Astrocyte (in vitro differentiated cells and primary cell): ENCODE results near the gene AVL9. TPM values are rescaled to one million over a fixed set of nuclear protein-coding genes. Genes with fewer than 3 reads are reported as not detected.

Experiments used
- DNase-seq: peaks from one replicate; pipeline ENCODE4 v3.0.0-alpha.2; 2010; ENCODE audit warnings: low read depth
- FAIRE-seq: peaks from 2 replicates; lab custom pipeline; 2011; peaks lifted over from hg19 to GRCh38; lab: Jason Lieb, UNC
- H2AFZ ChIP-seq: 2 replicates; pipeline ENCODE4 v1.6.0; 2012; ENCODE audit warnings: low read depth, low read length, inconsistent platforms
- H3K27ac ChIP-seq: 2 replicates; pipeline ENCODE4 v1.5.1; 2011; ENCODE audit warnings: low read depth, low read length, inconsistent platforms
- H3K27me3 ChIP-seq: 2 replicates; pipeline ENCODE4 v1.6.0; 2011; ENCODE audit warnings: low read length, inconsistent platforms; ENCODE audit not compliant: insufficient read depth
- H3K36me3 ChIP-seq: 2 replicates; pipeline ENCODE4 v1.5.1; 2011; ENCODE audit warnings: low read length, inconsistent platforms; ENCODE audit not compliant: insufficient read depth
- H3K4me1 ChIP-seq: 2 replicates; pipeline ENCODE4 v1.5.1; 2011; ENCODE audit warnings: low read length, inconsistent platforms; ENCODE audit not compliant: insufficient read depth
- H3K4me2 ChIP-seq: 2 replicates; pipeline ENCODE4 v1.6.0; 2012; ENCODE audit warnings: low read length, inconsistent platforms
- H3K4me3 ChIP-seq: 2 replicates; pipeline ENCODE4 v1.5.1; 2011; ENCODE audit warnings: low read depth, mild to moderate bottlenecking, low read length, inconsistent platforms; ENCODE audit not compliant: insufficient read depth
- H3K79me2 ChIP-seq: 2 replicates; pipeline ENCODE4 v1.6.0; 2012; ENCODE audit warnings: mild to moderate bottlenecking, low read length, inconsistent platforms; ENCODE audit not compliant: insufficient read depth
- H3K9ac ChIP-seq: 2 replicates; pipeline ENCODE4 v1.6.0; 2012; ENCODE audit warnings: mild to moderate bottlenecking, low read length, inconsistent platforms
- H3K9me3 ChIP-seq: 2 replicates; pipeline ENCODE4 v1.5.1; 2012; ENCODE audit warnings: low read depth, mild to moderate bottlenecking, low read length, inconsistent platforms; ENCODE audit not compliant: insufficient read depth
- H4K20me1 ChIP-seq: 2 replicates; pipeline ENCODE4 v1.6.0; 2012; ENCODE audit warnings: low read length, inconsistent platforms; ENCODE audit not compliant: insufficient read depth
- H3K27ac Mint-ChIP-seq: one replicate; pipeline ENCODE4 v1.8.0; 2021; ENCODE audit warnings: mild to moderate bottlenecking, mixed read lengths; ENCODE audit not compliant: unreplicated experiment
- H3K27me3 Mint-ChIP-seq: one replicate; pipeline ENCODE4 v1.8.0; 2021; ENCODE audit warnings: low read depth, mixed read lengths; ENCODE audit not compliant: unreplicated experiment
- H3K36me3 Mint-ChIP-seq: one replicate; pipeline ENCODE4 v1.8.0; 2021; ENCODE audit warnings: low read depth, mixed read lengths; ENCODE audit not compliant: unreplicated experiment
- H3K4me1 Mint-ChIP-seq: one replicate; pipeline ENCODE4 v1.8.0; 2021; ENCODE audit warnings: low read depth, mixed read lengths; ENCODE audit not compliant: unreplicated experiment
- H3K4me3 Mint-ChIP-seq: one replicate; pipeline ENCODE4 v1.8.0; 2021; ENCODE audit warnings: mild to moderate bottlenecking, moderate library complexity, mixed read lengths; ENCODE audit not compliant: unreplicated experiment
- H3K9me3 Mint-ChIP-seq: one replicate; pipeline ENCODE4 v1.8.0; 2021; ENCODE audit warnings: mild to moderate bottlenecking, mixed read lengths; ENCODE audit not compliant: unreplicated experiment
- EZH2 ChIP-seq: IDR thresholded peaks from 2 replicates; pipeline ENCODE4 v1.6.1; 2012; ENCODE audit warnings: mild to moderate bottlenecking, low read length, inconsistent platforms; ENCODE audit not compliant: insufficient read depth
- total RNA-seq: library from RNA; stranded (reverse); gene quantifications from 2 replicates; pipeline ENCODE4 v1.2.1, GENCODE V29; 2021
- TF ChIP-seq, protein P1 (sequence below): IDR thresholded peaks from 2 replicates; pipeline ENCODE4 v1.5.1; 2011; ENCODE audit warnings: low read depth, mild to moderate bottlenecking, inconsistent platforms, low read length, moderate library complexity; ENCODE audit not compliant: insufficient read depth

AVL9 gene
- total RNA-seq, 1 donor from 2014 or later = 28.2 TPM

DNA sequence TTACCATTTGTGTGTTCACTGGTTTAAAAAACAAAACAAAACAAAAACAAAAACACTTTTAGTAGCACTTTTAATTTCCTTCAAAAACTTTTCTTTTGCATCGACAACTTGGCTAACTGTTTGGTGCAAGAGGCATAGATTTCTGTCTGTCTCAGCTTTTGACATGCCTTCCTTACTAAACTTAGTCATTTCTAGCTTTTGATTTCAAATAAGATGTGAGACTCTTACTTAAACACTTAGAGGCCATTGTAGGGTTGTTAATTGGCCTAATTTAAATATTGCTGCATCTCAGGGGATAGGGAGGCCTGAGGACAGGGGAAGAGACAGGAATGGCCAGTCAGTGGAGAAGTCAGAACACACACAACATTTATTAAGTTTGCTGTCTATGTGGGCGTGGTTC lies 66.3 kb downstream of the AVL9 start:
- H3K27me3 Mint-ChIP-seq = no peaks in the 10 kb centered on the region
- no peaks in the 10 kb centered on the region for H3K27me3 ChIP-seq
- H3K4me1 Mint-ChIP-seq = peaks cover 3% of the 10 kb centered on the region
- H3K9ac ChIP-seq = no peak overlapping the region
- no peak overlapping the region for H3K4me3 ChIP-seq
- no peaks in the 10 kb centered on the region for H3K9me3 Mint-ChIP-seq
- peaks cover 4% of the 10 kb centered on the region for H4K20me1 ChIP-seq
- no peaks in the 10 kb centered on the region for H3K9me3 ChIP-seq
- no peak overlapping the region for H2AFZ ChIP-seq
- TF ChIP-seq EZH2 = no peak
- TF ChIP-seq, protein P1, sequence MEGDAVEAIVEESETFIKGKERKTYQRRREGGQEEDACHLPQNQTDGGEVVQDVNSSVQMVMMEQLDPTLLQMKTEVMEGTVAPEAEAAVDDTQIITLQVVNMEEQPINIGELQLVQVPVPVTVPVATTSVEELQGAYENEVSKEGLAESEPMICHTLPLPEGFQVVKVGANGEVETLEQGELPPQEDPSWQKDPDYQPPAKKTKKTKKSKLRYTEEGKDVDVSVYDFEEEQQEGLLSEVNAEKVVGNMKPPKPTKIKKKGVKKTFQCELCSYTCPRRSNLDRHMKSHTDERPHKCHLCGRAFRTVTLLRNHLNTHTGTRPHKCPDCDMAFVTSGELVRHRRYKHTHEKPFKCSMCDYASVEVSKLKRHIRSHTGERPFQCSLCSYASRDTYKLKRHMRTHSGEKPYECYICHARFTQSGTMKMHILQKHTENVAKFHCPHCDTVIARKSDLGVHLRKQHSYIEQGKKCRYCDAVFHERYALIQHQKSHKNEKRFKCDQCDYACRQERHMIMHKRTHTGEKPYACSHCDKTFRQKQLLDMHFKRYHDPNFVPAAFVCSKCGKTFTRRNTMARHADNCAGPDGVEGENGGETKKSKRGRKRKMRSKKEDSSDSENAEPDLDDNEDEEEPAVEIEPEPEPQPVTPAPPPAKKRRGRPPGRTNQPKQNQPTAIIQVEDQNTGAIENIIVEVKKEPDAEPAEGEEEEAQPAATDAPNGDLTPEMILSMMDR = no peak
- no peaks in the 10 kb centered on the region for H3K4me1 ChIP-seq
- DNase-seq = no peak
- no peak overlapping the region for H3K27ac ChIP-seq
- H3K36me3 Mint-ChIP-seq = peaks cover 13% of the 10 kb centered on the region
- no peak overlapping the region for H3K4me2 ChIP-seq
- H3K79me2 ChIP-seq = no peaks in the 10 kb centered on the region
- H3K27ac Mint-ChIP-seq = no peak overlapping the region
- FAIRE-seq = peak; percentile 13
- H3K4me3 Mint-ChIP-seq = no peak overlapping the region
- peaks cover 23% of the 10 kb centered on the region for H3K36me3 ChIP-seq

DNA sequence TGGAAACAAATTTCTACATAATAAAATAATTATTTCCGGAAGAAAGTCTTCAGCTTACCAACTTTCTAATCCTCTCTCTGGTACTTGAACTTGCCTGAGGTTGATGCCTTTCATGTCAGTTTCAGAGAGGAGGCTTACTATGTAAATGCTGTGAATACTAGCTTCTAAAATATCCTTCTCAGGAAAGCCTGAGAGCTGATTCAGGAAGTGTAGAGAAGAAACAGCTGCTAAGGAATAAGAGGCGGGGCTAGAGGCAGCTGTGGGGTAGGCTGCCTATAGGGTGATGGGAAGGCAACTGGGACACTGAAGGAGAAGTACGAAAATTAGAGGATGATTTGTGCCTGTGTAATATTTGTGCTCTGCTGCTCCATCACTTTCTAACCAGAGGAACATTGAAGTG lies 69.3 kb downstream of the AVL9 start:
- H3K4me1 Mint-ChIP-seq = peaks cover 3% of the 10 kb centered on the region
- Histone ChIP-seq H3K9me3 (no peaks in the 10 kb centered on the region), H3K27me3 (no peaks in the 10 kb centered on the region), H3K4me1 (no peaks in the 10 kb centered on the region), H3K36me3 (peaks cover 14% of the 10 kb centered on the region), H2AFZ (no peak overlapping the region), H3K79me2 (peaks cover 5% of the 10 kb centered on the region), H4K20me1 (peaks cover 7% of the 10 kb centered on the region), H3K4me2 (no peak overlapping the region), H3K4me3 (no peak overlapping the region), H3K9ac (no peak overlapping the region), H3K27ac (no peak overlapping the region)
- no peaks in the 10 kb centered on the region for H3K9me3 Mint-ChIP-seq
- peaks cover 4% of the 10 kb centered on the region for H3K36me3 Mint-ChIP-seq
- no peak overlapping the region for H3K4me3 Mint-ChIP-seq
- no peak for FAIRE-seq
- no peak for DNase-seq
- TF ChIP-seq EZH2 = no peak
- TF ChIP-seq, protein P1 = no peak
- no peak overlapping the region for H3K27ac Mint-ChIP-seq
- H3K27me3 Mint-ChIP-seq = no peaks in the 10 kb centered on the region

DNA sequence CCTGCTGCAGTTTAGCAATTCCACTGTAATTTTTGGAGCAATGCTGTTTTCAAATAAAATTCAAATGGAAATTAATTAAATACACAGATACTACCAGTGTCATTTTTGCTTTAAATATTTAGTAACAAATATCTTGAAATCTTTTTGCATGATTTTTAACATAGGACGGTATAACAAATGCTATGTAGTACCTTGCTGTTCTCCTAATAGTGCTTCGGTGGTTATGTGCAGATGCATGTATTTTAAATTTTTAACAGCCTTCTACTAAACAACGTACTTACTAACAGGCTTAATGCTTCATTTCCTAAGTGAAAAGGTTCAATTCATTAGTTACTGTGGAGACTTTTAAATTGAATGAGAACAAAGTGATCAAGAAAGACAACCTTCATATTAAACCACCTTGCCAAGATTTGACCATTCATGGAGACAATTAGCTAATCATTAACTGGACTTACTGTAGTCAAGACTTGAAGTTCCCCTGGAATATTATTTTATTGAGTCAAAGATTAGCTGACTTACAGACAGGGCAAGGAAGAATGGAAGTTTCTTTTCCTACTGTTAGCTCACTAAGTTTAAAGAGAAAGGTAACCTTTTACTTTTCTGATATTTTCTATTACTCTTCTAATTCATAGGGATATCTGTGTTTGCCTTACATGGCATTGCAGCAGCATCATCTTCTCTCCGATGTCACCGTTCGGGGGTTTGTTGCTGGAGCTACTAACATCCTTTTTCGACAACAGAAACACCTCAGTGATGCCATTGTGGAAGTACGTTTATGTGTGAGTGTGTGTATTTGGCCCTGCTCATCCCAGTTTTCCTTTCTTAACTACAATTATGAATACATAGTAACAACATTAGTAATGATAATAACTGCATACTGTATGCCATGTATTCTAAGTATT lies 74.3 kb downstream of the AVL9 start:
- Mint-ChIP-seq H3K27ac (no peak overlapping the region), H3K4me1 (no peaks in the 10 kb centered on the region), H3K36me3 (no peaks in the 10 kb centered on the region), H3K27me3 (no peaks in the 10 kb centered on the region), H3K4me3 (no peak overlapping the region), H3K9me3 (no peaks in the 10 kb centered on the region)
- H3K4me2 ChIP-seq = no peak overlapping the region
- H3K27ac ChIP-seq = no peak overlapping the region
- no peak for DNase-seq
- H3K4me3 ChIP-seq = no peak overlapping the region
- no peaks in the 10 kb centered on the region for H3K27me3 ChIP-seq
- H3K9ac ChIP-seq = no peak overlapping the region
- H2AFZ ChIP-seq = no peak overlapping the region
- FAIRE-seq = no peak
- H3K9me3 ChIP-seq = no peaks in the 10 kb centered on the region
- no peaks in the 10 kb centered on the region for H3K4me1 ChIP-seq
- H3K36me3 ChIP-seq = peaks cover 19% of the 10 kb centered on the region
- peaks cover 5% of the 10 kb centered on the region for H3K79me2 ChIP-seq
- no peak for TF ChIP-seq EZH2
- TF ChIP-seq, protein P1 = no peak
- peaks cover 3% of the 10 kb centered on the region for H4K20me1 ChIP-seq
